Measurements from ENCODE around the gene ZMAT5. TPM values are rescaled to one million over a fixed set of nuclear protein-coding genes. Genes with fewer than 3 reads are reported as not detected.

Gene ZMAT5
- total RNA-seq, 1 experiment from 2014 or later: 16.0 TPM

DNA sequence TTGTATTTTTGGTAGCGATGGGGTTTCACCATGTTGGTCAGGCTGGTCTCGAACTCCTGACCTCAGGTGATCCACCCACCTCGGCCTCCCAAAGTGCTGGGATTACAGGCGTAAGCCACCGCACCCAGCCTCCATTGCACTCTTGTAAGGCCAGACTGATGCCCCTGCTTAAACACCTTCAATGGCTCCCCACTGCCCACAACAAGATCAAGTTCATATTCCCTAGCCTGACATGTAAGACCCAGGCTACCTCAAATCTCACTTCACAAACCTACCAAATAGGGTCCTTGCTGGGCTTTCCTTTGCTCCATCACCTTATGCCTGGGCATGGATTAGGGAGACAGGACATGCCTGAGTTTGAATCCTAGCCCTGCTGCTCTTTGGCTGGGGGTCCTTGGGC is 13.4 kb upstream of the ZMAT5 start:
- no peak for TF ChIP-seq REST (IDR thresholded peaks at IDR 0.05; ENCODE audit: low read depth)
- Histone ChIP-seq H3K27ac (ENCODE audit: low read depth, low read length) (no peak overlapping the region), H3K79me2 (ENCODE audit: insufficient read depth, low read length) (no peaks in the 10 kb centered on the region), H3K36me3 (ENCODE audit: control insufficient read depth in 1 of 2, insufficient read depth in 2 of 2, low read length in 2 of 2) (no peaks in the 10 kb centered on the region), H3K27me3 (ENCODE audit: insufficient read depth, low read length) (no peaks in the 10 kb centered on the region), H3K4me3 (replicated peaks in 1 of 2; ENCODE audit: low read depth in 1 of 2, low read length in 2 of 2) (no peak overlapping the region), H4K20me1 (ENCODE audit: insufficient read depth) (no peaks in the 10 kb centered on the region), H3K9me2 (ENCODE audit: insufficient read depth) (no peaks in the 10 kb centered on the region), H3K9me3 (ENCODE audit: control insufficient read depth in 1 of 2, insufficient read depth in 1 of 2, low read depth in 1 of 2, low read length in 2 of 2) (no peaks in the 10 kb centered on the region), H2AFZ (ENCODE audit: low read depth, low read length, poor library complexity, severe bottlenecking) (no peak overlapping the region), H3K4me2 (ENCODE audit: low read length) (peak overlapping the region; percentile 43), H3K9ac (ENCODE audit: low read length) (no peak overlapping the region), H3K4me1 (ENCODE audit: control insufficient read depth in 1 of 2, insufficient read depth in 2 of 2, low read length in 2 of 2) (peaks cover 14 to 45% of the 10 kb centered on the region in 2 experiments)
- ChIA-PET RAD21 (ENCODE audit: low non-redundant PET in 1 of 2, low total read pairs in 2 of 2, uncharacterized antibody in 2 of 2, unreplicated experiment in 2 of 2) (no interaction called here), CTCF (no interaction called here), POLR2A (no interaction called here)
- ATAC-seq: no peak
- BruUV-seq (replicated peaks): no TSS peak
- intact Hi-C loops (cut with micrococcal nuclease): no loop called here
- DNase-seq (ENCODE audit: low read depth, low spot score): no peak

- Histone ChIP-seq H3K4me1 (ENCODE audit: control insufficient read depth in 1 of 2, insufficient read depth in 2 of 2, low read length in 2 of 2) (peaks cover 12 to 44% of the 10 kb centered on the region in 2 experiments), H3K79me2 (ENCODE audit: insufficient read depth, low read length) (peaks cover 16% of the 10 kb centered on the region), H3K9ac (ENCODE audit: low read length) (peak overlapping the region; percentile 35), H3K36me3 (ENCODE audit: control insufficient read depth in 1 of 2, insufficient read depth in 2 of 2, low read length in 2 of 2) (peaks cover 15 to 19% of the 10 kb centered on the region in 2 experiments; a peak in 3 of 4 replicates), H3K9me3 (ENCODE audit: control insufficient read depth in 1 of 2, insufficient read depth in 1 of 2, low read depth in 1 of 2, low read length in 2 of 2) (no peaks in the 10 kb centered on the region), H3K27me3 (ENCODE audit: insufficient read depth, low read length) (no peaks in the 10 kb centered on the region), H3K4me3 (replicated peaks in 1 of 2; ENCODE audit: low read depth in 1 of 2, low read length in 2 of 2) (no peak overlapping the region), H3K4me2 (ENCODE audit: low read length) (peak overlapping the region; percentile 68), H3K27ac (ENCODE audit: low read depth, low read length) (peak overlapping the region; percentile 73), H4K20me1 (ENCODE audit: insufficient read depth) (no peaks in the 10 kb centered on the region), H2AFZ (ENCODE audit: low read depth, low read length, poor library complexity, severe bottlenecking) (peak overlapping the region; percentile 24), H3K9me2 (ENCODE audit: insufficient read depth) (no peaks in the 10 kb centered on the region)
- peak; percentile 69 for ATAC-seq
- RAD21 ChIA-PET (ENCODE audit: low non-redundant PET in 1 of 2, low total read pairs in 2 of 2, uncharacterized antibody in 2 of 2, unreplicated experiment in 2 of 2): interaction anchor here (0.6 to 1.6 kb wide), 4 partner anchors 137 to 316 kb away, joined by 3 to 4 read pairs (median 4); no protein-coding TSS in a partner anchor
- intact Hi-C loops (cut with micrococcal nuclease): loop anchor here (2.0 kb wide), 2 partner anchors 232 to 316 kb away; no protein-coding TSS in a partner anchor
- DNase-seq (ENCODE audit: low read depth, low spot score): peak; percentile 36
- TF ChIP-seq REST (IDR thresholded peaks at IDR 0.05; ENCODE audit: low read depth) (no peak), SRF (IDR thresholded peaks at IDR 0.05; ENCODE audit: low read depth) (peak; percentile 88), SP1 (IDR thresholded peaks at IDR 0.05; ENCODE audit: low read depth) (0 out of 2 replicates have a peak, but pooled peaks have one; percentile 19), ZFX (IDR thresholded peaks at IDR 0.05) (no peak), CBX3 (IDR thresholded peaks at IDR 0.05; ENCODE audit: low read depth) (peak; percentile 46; the same call in 1 of the 2 replicates), TCF7L2 (IDR thresholded peaks at IDR 0.05; ENCODE audit: borderline replicate concordance, extremely low read depth, insufficient read depth, insufficient read length) (no peak), FOSL1 (IDR thresholded peaks at IDR 0.05; ENCODE audit: low read depth) (peak; percentile 70), MAX (IDR thresholded peaks at IDR 0.05) (peak; percentile 28; the same call in 1 of the 2 replicates), JUND (IDR thresholded peaks at IDR 0.05) (peak; percentile 64; the same call in 1 of the 2 replicates)
- CTCF ChIA-PET: interaction anchor here (0.5 to 1.6 kb wide), 11 partner anchors 9 to 1446 kb away, joined by 3 to 20 read pairs (median 3); no protein-coding TSS in a partner anchor
- BruUV-seq (replicated peaks): no TSS peak
- POLR2A ChIA-PET: interaction anchor here (0.6 to 1.1 kb wide), 4 partner anchors 9 to 219 kb away, joined by 3 read pairs; partner anchors contain the start of gene THOC5
These were observed 6.4 kb upstream of the ZMAT5 start for GRCh38 chr22:29773233-29773632.
